BE2C (cell line): ENCODE data around the gene SCAI.

Experiments used
- DNase-seq: peaks from one replicate; pipeline ENCODE4 v3.0.0-alpha.2; 2020
- H3K27me3 ChIP-seq: fragments of 250-450 bp; sonication (Bioruptor Pico); 2 replicates; pipeline ENCODE4 v1.5.1; 2020; ENCODE audit warnings: mild to moderate bottlenecking
- H3K36me3 ChIP-seq: fragments of 250-450 bp; sonication (Bioruptor Pico); 2 replicates; pipeline ENCODE4 v1.5.1; 2020; ENCODE audit warnings: mild to moderate bottlenecking
- H3K4me1 ChIP-seq: fragments of 250-450 bp; sonication (Bioruptor Pico); 2 replicates; pipeline ENCODE4 v1.5.1; 2020
- H3K4me3 ChIP-seq: 2 replicates; pipeline ENCODE4 v1.5.1; 2011; ENCODE audit warnings: low read depth, low read length
- H3K9me3 ChIP-seq: fragments of 250-450 bp; sonication (Bioruptor Pico); 2 replicates; pipeline ENCODE4 v1.5.1; 2020
- TF ChIP-seq, protein P1 (sequence below): IDR thresholded peaks from 2 replicates; pipeline ENCODE4 v1.5.1; 2012; ENCODE audit warnings: mild to moderate bottlenecking, low read depth, low read length

The SCAI gene

DNA sequence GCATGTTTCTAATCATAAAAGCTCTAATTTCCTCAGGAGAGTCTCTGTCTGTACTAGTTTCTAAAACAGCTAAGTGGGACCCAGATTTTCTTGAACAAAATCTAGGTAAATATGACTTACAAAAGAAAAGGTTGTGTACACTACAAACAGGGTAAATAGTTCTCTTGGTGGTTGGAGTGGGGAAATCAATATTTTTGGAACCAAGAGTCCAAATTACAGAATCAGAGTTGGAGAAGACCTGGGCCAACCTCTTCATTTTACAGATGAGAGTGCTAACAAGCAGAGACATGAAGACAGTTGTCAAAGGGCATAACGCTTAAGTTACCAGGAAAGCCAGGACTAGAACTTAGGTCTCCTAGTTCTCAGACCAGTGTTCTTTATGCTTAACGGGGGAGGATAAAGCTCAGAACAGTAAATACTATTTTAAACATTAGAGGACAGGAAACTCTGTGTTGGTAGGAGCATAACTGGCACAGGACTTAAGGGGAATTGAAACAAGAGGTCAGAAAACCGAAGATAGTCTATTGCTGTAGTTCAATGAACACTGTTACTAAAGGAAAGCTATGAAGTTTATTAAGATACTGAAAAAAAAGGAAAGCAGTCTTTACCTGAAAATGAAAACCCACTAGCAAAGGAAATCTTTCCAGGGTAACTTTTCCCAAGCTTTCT is 193.1 kb downstream of the SCAI start:
- TF ChIP-seq, protein P1, sequence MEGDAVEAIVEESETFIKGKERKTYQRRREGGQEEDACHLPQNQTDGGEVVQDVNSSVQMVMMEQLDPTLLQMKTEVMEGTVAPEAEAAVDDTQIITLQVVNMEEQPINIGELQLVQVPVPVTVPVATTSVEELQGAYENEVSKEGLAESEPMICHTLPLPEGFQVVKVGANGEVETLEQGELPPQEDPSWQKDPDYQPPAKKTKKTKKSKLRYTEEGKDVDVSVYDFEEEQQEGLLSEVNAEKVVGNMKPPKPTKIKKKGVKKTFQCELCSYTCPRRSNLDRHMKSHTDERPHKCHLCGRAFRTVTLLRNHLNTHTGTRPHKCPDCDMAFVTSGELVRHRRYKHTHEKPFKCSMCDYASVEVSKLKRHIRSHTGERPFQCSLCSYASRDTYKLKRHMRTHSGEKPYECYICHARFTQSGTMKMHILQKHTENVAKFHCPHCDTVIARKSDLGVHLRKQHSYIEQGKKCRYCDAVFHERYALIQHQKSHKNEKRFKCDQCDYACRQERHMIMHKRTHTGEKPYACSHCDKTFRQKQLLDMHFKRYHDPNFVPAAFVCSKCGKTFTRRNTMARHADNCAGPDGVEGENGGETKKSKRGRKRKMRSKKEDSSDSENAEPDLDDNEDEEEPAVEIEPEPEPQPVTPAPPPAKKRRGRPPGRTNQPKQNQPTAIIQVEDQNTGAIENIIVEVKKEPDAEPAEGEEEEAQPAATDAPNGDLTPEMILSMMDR, result no peak
- Histone ChIP-seq H3K36me3 (no peaks in the 10 kb centered on the region), H3K27me3 (no peaks in the 10 kb centered on the region), H3K4me3 (no peak overlapping the region), H3K9me3 (no peaks in the 10 kb centered on the region), H3K4me1 (no peaks in the 10 kb centered on the region)
- DNase-seq, result no peak

DNA sequence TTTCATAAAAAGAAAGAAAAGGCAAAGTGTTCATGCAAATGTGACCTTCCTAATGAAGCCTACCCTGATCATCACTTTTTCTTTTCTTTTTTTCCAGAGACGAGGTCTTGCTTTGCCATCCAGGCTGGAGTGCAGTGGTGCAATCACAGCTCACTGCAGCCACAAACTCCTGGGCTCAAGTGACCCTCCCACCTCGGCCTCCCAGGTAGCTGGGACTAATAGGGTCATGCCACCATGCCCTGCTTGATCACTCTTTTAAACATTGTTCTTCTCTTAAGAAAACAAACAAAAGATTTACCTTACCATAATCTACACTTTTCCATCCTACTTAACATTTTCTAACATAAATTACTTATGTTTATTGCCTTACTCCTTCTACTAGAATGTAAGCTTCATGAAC is 193.9 kb downstream of the SCAI start:
- Histone ChIP-seq H3K4me3 (no peak overlapping the region), H3K4me1 (no peaks in the 10 kb centered on the region), H3K27me3 (no peaks in the 10 kb centered on the region), H3K9me3 (no peaks in the 10 kb centered on the region), H3K36me3 (no peaks in the 10 kb centered on the region)
- no peak for DNase-seq
- TF ChIP-seq, protein P1, result no peak

DNA sequence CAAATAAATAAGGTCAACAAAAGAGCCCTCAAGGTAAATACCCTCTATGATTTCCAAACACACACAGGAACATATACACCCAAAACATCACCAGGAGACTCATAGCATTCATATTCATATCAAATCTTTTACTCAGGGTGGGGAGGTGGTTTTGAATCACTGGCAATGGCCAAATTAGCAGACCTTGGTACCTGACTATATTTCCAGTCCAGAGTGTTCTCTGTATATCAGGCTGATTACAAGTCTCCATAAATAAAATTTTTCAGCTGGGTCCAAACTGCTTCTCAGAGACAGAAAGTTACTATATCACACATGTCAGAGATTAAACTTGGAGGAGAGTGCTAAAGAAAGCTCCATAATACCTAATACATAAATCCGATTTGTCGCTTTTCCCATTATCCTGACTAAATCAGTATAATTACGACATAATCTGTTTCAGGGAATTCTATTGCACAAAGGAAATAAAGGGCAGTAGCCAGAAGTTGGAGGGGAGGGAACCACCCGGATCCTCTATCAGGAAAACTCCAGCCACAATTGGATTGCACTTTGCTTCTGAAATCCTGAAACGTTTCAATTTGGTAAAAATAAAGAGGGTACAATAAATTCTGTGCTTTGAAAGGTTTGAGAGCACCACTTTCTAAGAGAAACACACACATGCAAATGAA is 195.5 kb downstream of the SCAI start:
- DNase-seq, result no peak
- H3K4me3 ChIP-seq, result no peak overlapping the region
- H3K27me3 ChIP-seq, result no peaks in the 10 kb centered on the region
- TF ChIP-seq, protein P1, result no peak
- no peaks in the 10 kb centered on the region for H3K9me3 ChIP-seq
- no peaks in the 10 kb centered on the region for H3K4me1 ChIP-seq
- H3K36me3 ChIP-seq, result no peaks in the 10 kb centered on the region

DNA sequence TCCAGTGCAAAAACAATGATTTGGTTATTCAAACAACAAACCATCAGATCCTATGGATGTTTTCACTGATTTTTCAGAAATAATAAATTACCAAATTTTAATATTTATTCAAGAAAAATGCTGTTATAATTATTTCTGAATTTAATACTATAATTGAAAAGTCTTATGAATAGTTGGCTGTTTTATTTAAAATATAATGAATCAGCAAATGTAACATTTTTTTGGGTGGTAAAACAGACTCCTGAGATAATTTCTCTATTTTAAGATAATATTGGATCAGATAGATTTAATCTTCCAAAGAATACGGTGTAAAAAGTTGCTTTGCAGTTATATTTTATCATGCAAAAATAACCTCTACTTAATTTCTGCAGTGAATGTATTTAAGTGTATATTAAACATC is 197.2 kb downstream of the SCAI start:
- Histone ChIP-seq H3K27me3 (no peaks in the 10 kb centered on the region), H3K36me3 (no peaks in the 10 kb centered on the region), H3K4me1 (no peaks in the 10 kb centered on the region), H3K9me3 (no peaks in the 10 kb centered on the region), H3K4me3 (no peak overlapping the region)
- DNase-seq, result no peak
- TF ChIP-seq, protein P1, result no peak

DNA sequence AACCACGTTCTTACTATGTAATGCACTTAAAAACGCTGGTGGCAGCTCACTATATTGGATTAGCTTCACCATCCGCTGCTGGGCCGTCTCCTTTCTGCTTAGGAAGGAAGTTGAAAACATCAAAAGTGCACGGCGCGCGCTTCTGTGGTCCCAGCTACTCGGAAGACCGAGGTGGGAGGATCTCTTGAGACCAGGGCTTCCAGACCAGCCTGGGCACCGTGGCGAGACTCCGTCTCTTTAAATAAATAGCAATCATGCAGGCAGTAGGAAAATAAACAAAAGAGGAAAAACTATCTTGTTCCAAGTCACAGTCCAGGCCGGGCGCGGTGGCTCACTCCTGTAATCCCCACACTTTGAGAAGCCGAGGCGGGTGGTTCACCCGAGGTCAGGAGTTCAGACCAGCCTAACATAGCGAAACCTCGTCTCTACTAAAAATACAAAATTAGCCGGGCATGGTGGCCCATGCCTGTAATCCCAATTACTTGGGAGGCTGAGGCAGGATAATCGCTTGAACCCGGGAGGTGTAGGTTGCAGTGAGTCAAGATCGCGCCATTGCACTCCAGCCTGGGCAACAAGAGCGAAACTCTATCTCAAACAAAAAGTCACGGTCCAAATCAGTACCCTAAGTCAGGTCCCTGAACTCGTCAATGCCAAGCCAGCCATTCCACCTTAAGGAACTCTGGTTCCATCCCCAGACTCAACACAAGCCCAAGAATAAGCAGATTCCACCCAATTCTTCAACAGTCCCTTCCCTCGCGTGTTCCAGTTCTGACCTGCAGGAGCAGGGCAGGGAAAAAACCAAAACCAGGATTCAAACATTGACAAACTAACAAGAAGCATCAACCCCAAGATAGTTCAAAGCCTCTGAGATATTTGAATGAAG is 201.4 kb downstream of the SCAI start:
- peak; percentile 55 for DNase-seq
- Histone ChIP-seq H3K4me3 (peak overlapping the region; percentile 80), H3K27me3 (no peaks in the 10 kb centered on the region), H3K9me3 (no peaks in the 10 kb centered on the region), H3K36me3 (no peaks in the 10 kb centered on the region), H3K4me1 (no peaks in the 10 kb centered on the region)
- TF ChIP-seq, protein P1, result peak; percentile 26; the same call in 1 of the 2 replicates
